ENCODE measurements around the gene USP31.
A peak's percentile ranks its signal among the peaks of the same experiment; 100 is the strongest.

Gene USP31, protein sequence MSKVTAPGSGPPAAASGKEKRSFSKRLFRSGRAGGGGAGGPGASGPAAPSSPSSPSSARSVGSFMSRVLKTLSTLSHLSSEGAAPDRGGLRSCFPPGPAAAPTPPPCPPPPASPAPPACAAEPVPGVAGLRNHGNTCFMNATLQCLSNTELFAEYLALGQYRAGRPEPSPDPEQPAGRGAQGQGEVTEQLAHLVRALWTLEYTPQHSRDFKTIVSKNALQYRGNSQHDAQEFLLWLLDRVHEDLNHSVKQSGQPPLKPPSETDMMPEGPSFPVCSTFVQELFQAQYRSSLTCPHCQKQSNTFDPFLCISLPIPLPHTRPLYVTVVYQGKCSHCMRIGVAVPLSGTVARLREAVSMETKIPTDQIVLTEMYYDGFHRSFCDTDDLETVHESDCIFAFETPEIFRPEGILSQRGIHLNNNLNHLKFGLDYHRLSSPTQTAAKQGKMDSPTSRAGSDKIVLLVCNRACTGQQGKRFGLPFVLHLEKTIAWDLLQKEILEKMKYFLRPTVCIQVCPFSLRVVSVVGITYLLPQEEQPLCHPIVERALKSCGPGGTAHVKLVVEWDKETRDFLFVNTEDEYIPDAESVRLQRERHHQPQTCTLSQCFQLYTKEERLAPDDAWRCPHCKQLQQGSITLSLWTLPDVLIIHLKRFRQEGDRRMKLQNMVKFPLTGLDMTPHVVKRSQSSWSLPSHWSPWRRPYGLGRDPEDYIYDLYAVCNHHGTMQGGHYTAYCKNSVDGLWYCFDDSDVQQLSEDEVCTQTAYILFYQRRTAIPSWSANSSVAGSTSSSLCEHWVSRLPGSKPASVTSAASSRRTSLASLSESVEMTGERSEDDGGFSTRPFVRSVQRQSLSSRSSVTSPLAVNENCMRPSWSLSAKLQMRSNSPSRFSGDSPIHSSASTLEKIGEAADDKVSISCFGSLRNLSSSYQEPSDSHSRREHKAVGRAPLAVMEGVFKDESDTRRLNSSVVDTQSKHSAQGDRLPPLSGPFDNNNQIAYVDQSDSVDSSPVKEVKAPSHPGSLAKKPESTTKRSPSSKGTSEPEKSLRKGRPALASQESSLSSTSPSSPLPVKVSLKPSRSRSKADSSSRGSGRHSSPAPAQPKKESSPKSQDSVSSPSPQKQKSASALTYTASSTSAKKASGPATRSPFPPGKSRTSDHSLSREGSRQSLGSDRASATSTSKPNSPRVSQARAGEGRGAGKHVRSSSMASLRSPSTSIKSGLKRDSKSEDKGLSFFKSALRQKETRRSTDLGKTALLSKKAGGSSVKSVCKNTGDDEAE (N-terminal part only)

DNA sequence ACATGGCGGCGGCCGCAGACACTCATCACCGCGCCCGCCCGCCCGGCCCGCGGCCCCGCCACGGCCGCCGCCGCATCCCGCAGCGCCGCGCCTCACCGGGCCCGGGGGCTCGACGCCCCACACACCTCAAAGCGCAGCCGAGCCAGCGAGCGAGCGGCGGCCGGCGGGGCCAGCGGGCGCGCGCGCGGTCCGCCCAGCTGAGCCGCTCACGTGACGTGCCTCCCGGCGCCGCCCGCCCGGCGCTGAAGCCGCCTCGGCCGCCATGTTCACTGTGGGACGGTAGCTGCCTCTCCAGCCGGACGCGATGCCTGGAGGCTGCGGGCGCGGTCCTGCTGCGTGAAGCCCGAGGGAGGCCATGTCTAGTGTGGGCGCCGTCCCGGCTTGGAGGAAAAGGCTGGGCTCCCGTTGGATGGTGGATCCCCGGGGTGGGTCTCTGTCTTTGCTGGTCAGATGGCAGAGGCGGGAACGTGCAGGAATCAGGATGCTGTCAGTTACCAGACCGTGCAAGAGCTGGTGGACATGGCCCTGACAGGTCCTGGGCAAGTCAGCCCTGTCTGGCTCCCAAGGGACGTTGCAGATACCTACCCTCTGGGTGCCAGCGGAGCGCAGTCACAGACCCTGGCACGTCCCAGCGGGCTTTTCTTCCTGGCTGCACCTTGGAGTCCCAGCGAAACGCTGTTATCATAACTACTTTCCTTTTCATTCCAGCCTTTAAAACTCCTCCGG, at the start of gene USP31:
USP31 (minus strand) TSS at position 186 of the 726 bp plus-strand sequence; CDS start at position 4, 182 bp downstream.
- ATAC-seq: peak; percentile 98
- DNase-seq: peak; percentile 91

DNA sequence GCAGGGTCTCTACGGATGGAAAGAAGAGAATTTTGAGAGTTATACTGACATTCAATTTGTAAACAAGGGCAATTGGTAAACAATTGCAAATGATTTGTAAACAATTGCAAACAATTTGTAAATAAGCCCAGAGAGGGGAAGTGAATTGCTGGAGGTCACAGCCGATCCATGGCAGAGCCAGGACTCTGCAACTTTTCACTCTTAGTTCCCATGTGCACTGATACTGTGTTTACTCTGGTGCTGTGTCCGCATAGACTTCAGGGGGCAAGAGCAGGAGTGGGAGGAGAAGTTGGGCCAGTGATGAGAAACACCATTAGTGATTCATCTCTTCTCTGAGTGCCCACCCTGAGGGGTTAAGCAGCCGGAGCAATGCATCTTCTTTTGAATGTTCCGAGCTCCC, 47.3 kb upstream of the USP31 start:
- DNase-seq (no peak), ATAC-seq (no peak)

DNA sequence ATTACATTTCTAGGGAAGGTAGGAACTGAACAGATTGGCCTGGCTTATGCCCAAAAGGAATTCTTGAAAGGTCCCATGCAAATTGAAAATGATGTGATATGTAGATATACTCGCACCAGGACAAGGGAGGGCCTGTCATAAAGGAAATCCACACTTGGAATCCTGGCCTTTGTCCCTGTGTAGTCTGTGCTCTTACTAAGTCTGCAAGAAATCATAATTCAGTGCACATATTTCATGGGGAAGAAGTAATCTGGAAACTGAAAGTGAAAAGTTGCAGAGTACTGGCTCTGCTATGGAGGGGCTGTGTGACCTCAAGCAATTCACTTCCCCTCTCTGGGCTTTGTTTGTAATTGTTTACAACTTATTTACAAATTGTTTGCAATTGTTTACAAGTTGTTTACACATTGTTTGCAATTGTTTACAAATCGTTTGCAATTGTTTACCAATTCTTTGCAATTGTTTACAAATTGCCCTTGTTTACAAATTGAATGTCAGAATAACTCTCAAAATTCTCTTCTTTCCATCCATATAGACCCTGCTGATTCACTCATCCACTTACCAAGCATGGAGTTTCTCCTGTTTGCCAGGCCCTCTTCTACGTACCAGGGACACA, 46.2 kb upstream of the USP31 start:
- DNase-seq (no peak), ATAC-seq (no peak)

DNA sequence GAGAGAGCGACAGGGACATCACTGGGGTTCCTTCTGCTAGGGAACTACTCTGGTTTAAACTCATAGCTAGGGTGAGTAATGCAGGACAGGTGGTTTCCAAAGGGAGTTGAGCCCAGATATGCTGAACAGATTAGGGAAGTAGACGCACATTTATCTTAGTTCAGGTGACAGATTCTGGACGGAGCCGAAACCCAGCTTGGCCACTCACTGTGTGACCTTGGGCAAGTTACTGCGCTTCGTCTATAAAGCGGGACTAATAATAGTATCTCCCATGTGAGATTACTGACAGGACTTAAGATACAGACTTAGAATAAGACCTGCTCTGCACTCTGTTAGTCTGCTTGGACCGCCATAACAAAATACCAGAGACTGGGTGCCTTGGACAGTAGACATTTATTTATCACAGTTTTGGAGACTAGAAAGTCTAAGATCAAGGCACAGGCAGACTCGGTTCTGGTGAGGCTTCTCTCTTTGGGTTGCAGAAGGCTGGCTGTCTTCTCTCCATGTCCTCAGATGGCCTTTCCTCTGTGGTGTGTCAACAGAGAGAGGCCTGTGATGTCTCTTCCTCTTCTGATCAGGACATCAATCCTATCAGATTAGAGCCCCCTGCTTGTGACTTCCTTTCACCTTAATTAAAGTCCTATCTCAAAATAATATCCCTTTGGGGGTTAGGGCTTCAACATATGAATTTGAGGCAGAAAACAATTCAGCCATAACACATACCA, 45.4 kb upstream of the USP31 start:
- no peak for ATAC-seq
- no peak for DNase-seq

DNA sequence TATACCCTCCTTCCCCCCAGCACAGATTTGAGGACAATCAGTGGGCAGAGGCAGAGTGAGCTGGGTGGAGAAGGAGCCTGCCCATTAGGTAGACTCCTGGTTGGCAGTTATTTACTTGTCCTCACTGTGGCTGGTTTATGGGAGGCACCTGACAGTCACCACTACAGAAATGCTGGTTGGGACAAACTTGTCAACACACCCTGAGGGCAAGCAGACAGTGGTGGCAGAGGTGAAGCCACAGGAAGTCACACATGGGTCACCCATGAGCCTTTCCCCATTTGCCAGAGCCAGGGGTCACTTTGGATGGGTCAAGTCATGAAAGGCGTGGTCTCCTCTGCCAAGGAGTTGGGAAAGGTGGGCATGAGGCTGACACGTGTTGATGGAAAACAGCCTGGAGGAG, 39.7 kb upstream of the USP31 start:
- no peak for DNase-seq
- ATAC-seq: no peak

DNA sequence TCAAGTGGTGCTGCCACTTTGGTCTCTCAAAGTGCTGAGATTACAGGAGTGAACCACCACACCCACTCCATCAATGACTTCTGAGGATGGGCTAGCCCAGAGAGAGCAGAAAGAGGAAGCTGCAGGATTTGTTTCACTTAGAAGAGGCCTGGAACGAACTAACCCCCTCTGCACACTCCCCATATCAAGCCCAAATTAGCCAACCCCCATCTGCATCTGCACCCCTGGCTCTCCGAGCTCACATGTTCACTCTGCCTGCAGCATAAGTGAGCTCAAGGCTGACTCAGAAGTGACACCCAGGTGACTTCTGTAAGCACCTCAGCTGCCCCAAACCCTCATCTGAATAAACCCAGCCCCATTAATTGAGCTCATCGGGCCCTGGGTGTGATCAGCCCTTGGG, 38.1 kb upstream of the USP31 start:
- DNase-seq (no peak), ATAC-seq (no peak)

DNA sequence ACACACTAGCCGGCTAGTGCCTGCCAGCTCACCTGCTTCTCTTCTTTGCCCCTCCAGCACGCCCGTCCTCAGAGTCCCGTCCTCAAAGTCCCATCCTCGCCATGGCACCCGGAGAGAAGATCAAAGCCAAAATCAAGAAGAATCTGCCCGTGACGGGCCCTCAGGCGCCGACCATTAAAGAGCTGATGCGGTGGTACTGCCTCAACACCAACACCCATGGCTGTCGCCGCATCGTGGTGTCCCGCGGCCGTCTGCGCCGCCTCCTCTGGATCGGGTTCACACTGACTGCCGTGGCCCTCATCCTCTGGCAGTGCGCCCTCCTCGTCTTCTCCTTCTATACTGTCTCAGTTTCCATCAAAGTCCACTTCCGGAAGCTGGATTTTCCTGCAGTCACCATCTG, 36.9 kb upstream of the USP31 start:
- ATAC-seq: no peak
- DNase-seq: no peak

DNA sequence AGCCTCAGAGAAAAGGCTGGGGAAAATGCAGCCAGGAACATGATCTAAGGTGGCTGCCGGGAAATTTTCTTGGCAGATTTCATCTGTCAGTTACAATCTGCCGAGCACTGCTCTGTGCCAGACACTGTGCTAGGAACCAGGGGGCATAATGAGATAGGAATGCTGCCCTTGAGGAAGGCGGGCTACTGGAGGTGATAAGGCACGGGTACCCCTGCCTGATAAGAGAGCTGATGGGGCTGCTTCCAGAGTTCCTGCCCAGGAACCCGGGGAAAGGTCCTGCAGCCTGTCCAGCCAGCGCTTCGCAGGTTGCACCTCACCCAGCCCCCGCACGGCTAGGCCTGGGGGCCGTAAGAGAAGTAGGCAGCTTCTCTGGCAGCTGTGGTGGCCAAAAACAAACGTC, 36.4 kb upstream of the USP31 start:
- ATAC-seq (no peak), DNase-seq (no peak)

DNA sequence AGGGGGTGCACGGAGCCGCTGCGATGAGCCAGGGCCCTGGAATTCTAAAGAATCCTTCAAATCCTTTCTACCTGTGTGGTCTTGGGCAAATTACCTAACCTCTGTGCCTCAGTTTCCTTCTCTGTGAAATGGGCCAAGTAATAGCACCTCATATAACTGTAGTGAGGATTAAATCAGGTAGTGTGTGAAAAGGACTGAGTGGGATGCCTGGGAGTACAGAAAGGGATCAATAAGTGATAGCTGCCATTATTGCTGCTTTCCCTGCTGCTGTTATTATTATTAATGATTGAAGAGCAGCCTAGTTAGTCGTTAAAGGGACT, 34.3 kb upstream of the USP31 start:
- DNase-seq: no peak
- no peak for ATAC-seq

DNA sequence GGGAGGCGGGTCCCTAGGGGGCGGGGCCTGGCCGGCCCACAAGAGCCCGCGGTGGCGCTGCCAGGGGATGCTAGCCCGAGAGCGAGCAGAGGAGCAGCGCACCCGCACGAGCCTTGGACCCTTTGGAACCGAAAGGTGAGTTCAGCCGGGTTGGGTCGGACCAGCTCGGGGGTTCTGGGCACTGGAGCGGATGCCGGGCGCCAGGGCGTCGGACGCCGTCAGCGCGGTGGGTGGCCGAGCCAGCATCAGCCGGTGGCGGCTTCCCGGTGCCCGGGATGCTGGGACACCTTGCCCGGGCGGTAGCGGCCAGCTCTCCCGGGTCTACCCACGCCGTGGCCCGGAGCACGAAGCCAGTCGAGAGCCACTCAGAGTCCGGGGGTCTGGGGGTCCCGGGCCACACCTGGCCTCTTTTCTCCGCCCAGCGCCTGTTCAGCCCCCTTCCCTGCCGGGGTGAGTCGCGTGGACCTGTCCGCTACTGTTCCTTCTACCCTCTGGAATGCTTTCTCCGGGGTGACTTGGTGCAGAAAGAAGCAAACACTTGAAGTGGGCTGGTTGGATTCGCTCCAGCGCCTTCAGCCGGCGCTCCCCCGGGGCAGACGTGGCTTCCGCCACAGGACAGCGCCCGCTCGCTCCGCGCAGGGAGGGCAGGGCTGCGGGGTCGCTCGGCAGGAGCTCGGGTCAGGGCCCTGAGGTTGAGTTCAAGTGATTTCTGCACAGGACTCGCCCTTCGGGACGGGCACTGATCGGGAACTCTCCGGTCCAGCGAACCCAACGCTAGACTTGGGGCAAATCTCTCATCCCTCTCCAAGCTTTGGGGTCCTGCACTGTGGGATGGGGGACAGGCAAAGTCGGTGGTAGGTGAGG, 33.7 kb upstream of the USP31 start, which contains the start of gene SCNN1G:
SCNN1G (plus strand) TSS at position 67 of the 864 bp plus-strand sequence. CDS start 3,527 bp downstream, outside the sequence.
- DNase-seq: peak; percentile 5
- peak; percentile 16 for ATAC-seq

DNA sequence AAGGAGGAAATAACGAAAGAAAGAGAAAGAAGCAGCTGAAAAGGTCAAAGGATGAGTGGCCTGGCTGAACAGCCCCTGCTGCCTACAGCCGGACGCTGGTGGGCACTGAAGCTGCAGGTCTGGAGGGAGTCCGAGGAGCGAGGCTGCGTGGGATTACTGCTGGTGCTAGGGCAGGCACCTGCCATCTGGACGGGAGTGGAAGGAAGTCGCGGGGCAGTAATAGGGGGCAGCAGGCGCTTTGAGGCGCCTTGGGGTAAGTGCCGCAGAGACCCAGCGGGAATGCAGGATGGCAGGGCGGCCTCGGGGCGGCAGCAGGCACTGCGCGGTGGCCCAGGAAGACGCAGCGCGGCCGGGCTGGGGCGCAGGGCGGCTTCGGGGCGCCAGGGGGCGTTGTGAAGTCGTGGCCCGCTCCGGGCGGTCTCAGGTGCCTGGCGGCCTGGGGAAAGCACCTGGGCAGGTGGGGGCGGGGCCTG, 33.0 kb upstream of the USP31 start:
- ATAC-seq (peak; percentile 96), DNase-seq (peak; percentile 82)

DNA sequence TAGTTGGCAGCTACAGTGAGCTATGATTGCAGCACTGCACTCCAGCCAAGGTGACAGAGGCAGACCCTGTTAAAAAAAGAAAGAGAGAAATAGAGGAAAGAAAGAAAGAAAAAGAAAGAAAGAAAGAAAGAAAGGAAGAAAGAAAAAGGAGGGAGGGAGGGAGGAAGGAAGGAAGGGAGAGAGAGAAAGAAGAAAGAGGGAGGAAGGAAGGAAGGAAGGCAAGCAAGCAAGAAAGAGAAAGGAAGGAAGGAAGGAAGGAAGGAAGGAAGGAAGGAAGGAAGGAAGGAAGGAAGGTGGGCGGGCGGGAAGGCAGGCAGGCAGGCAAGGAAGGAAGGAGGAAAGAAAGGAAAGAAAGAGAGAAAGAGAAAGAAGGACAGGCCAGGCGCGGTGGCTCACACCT, 32.3 kb upstream of the USP31 start:
- no peak for DNase-seq

DNA sequence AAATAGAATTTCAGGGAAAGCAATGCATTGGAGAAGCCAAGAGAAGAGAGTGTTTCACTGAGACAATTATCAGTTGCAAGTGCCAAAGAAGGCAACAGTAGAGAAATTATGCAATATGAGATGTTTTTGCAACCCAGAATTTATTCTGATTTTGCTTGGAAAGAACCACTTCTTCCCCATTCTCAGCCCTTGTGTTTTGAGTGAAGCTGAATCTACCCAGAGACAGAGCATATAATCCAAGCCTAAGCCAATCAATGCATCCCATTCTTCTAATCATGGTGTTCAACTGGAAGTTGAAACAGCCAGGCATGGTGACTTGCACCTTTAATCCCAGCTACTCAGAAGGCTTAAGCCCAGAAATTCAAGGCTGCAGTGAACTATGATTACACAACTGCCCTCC, 26.4 kb upstream of the USP31 start:
- no peak for ATAC-seq
- no peak for DNase-seq

More for the DNA sequence above, 32.3 kb upstream of the USP31 start:
- ATAC-seq: no peak

DNA sequence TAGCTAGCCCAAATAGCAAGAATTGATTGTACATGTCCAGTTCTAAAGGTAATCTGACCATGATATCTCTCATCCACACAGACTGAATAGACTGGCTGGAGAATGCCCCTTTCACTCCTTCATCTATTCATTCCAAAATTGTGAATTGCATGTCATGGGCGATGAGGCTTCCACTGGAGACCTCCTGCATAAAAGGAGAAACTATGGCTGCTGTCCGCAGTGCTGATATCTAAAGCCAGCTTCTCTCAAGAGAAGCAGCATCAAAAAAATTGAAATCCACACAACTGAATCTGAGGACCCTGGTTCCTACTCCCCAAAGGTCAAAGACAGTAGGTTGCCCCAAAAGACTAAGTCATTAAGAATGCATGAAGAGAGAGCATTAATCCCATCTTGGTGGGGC, 25.4 kb upstream of the USP31 start:
- no peak for DNase-seq

DNA sequence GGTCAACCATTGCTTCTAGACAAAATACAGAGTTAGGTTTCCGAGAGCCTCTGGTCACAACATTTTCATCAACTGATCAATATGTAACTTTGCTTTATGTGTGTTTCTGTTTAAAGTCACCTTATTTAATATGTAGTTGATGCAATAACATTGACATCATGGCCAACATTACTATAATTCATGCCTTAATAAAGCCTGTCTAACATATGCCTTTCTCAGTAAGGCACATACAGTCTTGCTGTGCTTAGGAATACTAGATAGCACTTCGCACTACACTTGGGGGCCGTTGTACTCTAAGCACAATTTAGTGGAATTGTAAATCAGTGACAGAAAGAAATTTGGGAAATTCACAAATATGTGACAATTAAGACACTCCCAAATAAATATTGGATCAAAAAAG, 23.7 kb upstream of the USP31 start:
- no peak for ATAC-seq
- no peak for DNase-seq

More for the DNA sequence above, 25.4 kb upstream of the USP31 start:
- ATAC-seq: no peak

DNA sequence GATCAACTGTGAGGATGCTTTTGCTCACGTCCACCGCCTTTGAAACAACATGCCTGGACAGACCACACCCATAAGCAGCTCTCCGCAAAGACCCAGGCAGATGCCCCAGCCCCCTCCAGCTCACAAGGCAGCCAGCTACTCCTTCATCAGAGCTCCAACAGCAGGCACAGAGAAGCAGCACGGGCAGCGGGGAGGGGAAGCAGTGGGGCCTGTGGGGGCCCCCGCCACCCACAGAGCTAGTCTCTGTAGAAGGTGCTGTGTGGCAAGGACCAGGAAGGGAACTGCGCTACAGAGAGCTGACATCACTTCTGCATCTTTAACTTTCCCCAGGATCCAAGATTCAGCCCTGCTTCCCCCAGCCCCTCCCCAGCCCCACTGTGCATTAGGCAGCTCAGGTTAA, 23.3 kb upstream of the USP31 start:
- ATAC-seq (no peak), DNase-seq (no peak)

DNA sequence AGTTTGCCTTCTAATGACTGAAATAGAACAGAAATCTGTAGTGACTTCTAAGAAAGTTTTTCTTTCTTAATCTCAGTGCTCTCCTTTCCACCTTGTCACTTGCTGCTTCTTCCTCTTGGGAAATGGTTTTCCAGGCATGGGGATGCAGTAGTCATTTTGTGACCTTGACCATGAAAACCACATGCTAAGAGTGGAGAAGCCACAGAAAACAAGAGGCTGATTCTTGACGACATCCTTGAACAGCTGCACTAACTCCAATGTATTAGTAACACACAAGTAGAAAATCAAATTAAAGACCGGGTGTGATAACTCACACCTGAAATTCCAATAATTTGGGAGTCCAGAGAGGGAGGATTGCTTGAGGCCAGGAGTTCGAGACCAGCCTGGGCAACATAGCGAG, 15.5 kb upstream of the USP31 start:
- no peak for ATAC-seq
- no peak for DNase-seq

DNA sequence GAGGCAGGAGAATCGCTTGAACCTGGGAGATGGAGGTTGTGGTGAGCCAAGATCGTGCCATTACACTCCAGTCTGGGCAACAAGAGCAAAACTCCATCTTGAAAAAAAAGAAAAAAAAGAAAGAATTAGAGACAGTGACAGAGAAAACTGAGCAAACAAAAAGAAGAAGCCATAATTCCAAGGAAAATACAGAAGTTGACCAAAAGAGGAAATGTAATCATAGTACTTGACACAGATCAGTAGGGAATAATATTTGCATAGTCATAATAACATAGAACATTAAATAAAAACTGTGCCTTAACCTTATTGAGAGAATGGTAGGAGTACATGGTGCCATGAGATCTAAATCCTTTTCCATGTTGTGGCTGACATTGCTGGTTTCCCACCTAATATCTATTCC, 14.7 kb upstream of the USP31 start:
- ATAC-seq (no peak), DNase-seq (no peak)

DNA sequence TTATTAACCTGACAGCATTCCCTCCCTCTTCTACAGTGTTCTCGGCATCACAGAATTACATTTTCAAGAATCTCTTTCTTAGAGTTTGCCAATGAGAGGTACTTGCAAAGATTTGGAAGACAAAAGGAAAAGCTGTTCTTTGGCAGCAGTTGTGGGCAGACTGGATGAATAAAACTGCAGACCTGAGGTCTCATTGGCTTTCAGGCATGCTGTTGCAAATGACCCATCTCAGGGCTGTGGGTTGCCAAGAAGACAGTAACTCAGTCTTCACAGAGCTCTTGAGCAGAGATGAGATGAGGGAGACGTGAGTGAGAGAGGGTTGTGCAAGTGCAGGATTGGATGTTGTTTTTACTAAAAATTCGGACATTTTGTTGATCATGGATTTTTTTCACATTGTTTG, 11.3 kb upstream of the USP31 start:
- DNase-seq (no peak), ATAC-seq (no peak)

DNA sequence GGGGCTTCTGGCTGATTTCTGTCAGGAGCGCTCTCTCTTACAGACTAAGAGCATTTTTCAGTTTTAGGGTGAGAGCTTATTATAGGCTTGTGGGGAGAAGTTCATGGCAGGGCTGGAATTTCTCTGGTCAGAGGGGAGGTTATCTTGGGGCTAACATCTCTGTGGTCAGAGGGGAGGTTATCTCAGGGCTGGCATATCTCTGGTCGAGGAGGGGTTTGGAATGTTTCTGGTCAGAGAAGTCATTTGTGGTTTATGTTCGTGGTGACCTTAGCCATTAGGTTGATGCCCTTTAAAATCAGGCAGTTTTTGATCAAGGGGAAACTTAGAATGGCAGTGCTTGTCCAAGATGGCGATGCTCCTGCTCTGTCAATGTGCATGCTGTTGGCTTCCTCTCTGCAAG, 10.8 kb upstream of the USP31 start:
- DNase-seq: no peak
- ATAC-seq: no peak
